PC-9 (cell line): ENCODE measurements around the gene HSD11B1. TPM values are rescaled to one million over a fixed set of nuclear protein-coding genes. Genes with fewer than 3 reads are reported as not detected.

Experiments used
- BruUV-seq: library from RNA; stranded (reverse); fragments of 400-500 nt; replicated peaks from 2 replicates; lab custom pipeline; 2021; lab: Mats Ljungman, UMichigan
- CTCF ChIA-PET: fragments of 300-600 bp; sonication (Branson Sonifier 250); formaldehyde crosslinking; loops from one replicate; lab custom pipeline; 2022; ENCODE audit warnings: antibody characterized with exemption; lab: Charles Lee
- POLR2A ChIA-PET: fragments of 300-600 bp; sonication (Branson Sonifier 250); formaldehyde crosslinking; loops from one replicate; lab custom pipeline; 2022; ENCODE audit warnings: antibody characterized with exemption; ENCODE audit not compliant: unreplicated experiment; lab: Charles Lee
- DNase-seq, 2 experiments: peaks; one replicate each; pipeline versions ENCODE4 v3.0.0 to v3.0.0-alpha.2; 2015 to 2022; ENCODE audit warnings: mixed read lengths in 1 of 2
- H2AFZ ChIP-seq: fragments of 200-600 bp; sonication (generic); 2 replicates; pipeline ENCODE4 v1.8.1; 2017; ENCODE audit warnings: antibody characterized with exemption
- H3F3A ChIP-seq: fragments of 200-600 bp; sonication (generic); 2 replicates; pipeline ENCODE4 v1.8.1; 2017; ENCODE audit warnings: antibody characterized with exemption, mild to moderate bottlenecking, low read depth; ENCODE audit not compliant: insufficient read depth
- H3K27ac ChIP-seq: fragments of 200-600 bp; sonication (generic); 2 replicates; pipeline ENCODE4 v1.6.1; 2016; ENCODE audit warnings: mixed run types
- H3K27me3 ChIP-seq: fragments of 200-600 bp; sonication (generic); 2 replicates; pipeline ENCODE4 v1.6.1; 2016; ENCODE audit warnings: low read depth, mixed run types; ENCODE audit not compliant: insufficient read depth
- H3K36me3 ChIP-seq: fragments of 200-600 bp; sonication (generic); 2 replicates; pipeline ENCODE4 v1.6.1; 2016; ENCODE audit warnings: low read depth, mixed run types
- H3K4me1 ChIP-seq: fragments of 200-600 bp; sonication (generic); replicated peaks from 2 replicates; pipeline ENCODE4 v1.6.1; 2016; ENCODE audit warnings: mixed run types; ENCODE audit not compliant: insufficient read depth
- H3K4me2 ChIP-seq: fragments of 200-600 bp; sonication (generic); 2 replicates; pipeline ENCODE4 v1.6.1; 2017; ENCODE audit warnings: mixed run types
- H3K4me3 ChIP-seq: fragments of 200-600 bp; sonication (generic); 2 replicates; pipeline ENCODE4 v1.6.1; 2016; ENCODE audit warnings: mixed run types
- H3K79me2 ChIP-seq: fragments of 200-600 bp; sonication (generic); 2 replicates; pipeline ENCODE4 v1.6.1; 2017; ENCODE audit warnings: low read depth, mixed run types
- H3K9me2 ChIP-seq: fragments of 200-600 bp; sonication (generic); 2 replicates; pipeline ENCODE4 v1.8.1; 2017; ENCODE audit warnings: mild to moderate bottlenecking; ENCODE audit not compliant: insufficient read depth
- H3K9me3 ChIP-seq: fragments of 200-600 bp; sonication (generic); 2 replicates; pipeline ENCODE4 v1.8.1; 2016; ENCODE audit warnings: low read depth; ENCODE audit not compliant: insufficient read depth
- H4K20me1 ChIP-seq: fragments of 200-600 bp; sonication (generic); 2 replicates; pipeline ENCODE4 v1.8.1; 2017; ENCODE audit not compliant: insufficient read depth
- CTCF ChIP-seq: fragments of 200-600 bp; sonication (generic); conservative IDR thresholded peaks from 2 replicates; pipeline ENCODE4 v1.6.1; 2017; ENCODE audit warnings: mixed run types, antibody characterized with exemption, mild to moderate bottlenecking, moderate library complexity
- EZH2 ChIP-seq: fragments of 200-600 bp; sonication (generic); IDR thresholded peaks from 2 replicates; pipeline ENCODE4 v1.8.0; 2017; ENCODE audit warnings: antibody characterized with exemption, low read depth
- intact Hi-C: fragments of 100-400 bp; cut with micrococcal nuclease; formaldehyde crosslinking; loops from one replicate; pipeline ENCODE4 v1.10.0; 2022; ENCODE audit not compliant: unreplicated experiment
- total RNA-seq: library from RNA; stranded (reverse); gene quantifications from 2 replicates; pipeline ENCODE4 v1.2.3, GENCODE V29; 2021

Gene HSD11B1
- total RNA-seq, 1 experiment from 2014 or later: not detected

DNA sequence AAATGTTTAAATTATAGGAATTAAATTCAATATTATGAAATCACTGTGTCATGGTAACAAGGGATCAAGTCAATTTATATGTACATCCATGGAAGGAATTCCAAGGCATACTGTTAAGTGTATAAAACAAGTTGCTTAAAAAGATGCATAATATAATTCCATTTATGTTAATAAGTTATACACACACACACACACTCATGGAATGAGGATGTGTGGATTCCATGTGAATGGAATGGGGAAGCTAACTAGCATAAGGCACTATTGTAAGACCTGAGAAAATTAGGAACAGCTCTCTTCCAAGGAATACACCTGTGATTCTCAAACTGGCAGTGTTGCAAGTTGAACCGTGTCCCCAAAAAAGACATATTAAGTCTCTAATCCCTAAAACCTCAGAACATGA is 33.6 kb downstream of the HSD11B1 start:
- Histone ChIP-seq H4K20me1 (no peaks in the 10 kb centered on the region), H3K27ac (no peak overlapping the region), H3K79me2 (no peaks in the 10 kb centered on the region), H3K9me2 (no peaks in the 10 kb centered on the region), H3K4me3 (no peak overlapping the region), H2AFZ (no peak overlapping the region), H3K4me2 (no peak overlapping the region), H3K36me3 (no peaks in the 10 kb centered on the region), H3K9me3 (no peaks in the 10 kb centered on the region), H3K4me1 (no peaks in the 10 kb centered on the region), H3F3A (no peaks in the 10 kb centered on the region), H3K27me3 (no peaks in the 10 kb centered on the region)
- ChIA-PET CTCF (no interaction called here), POLR2A (no interaction called here)
- intact Hi-C loops: no loop called here
- peak in 1 of 2 experiments; percentile 45 for DNase-seq
- BruUV-seq: no TSS peak
- no peak for TF ChIP-seq EZH2
- TF ChIP-seq CTCF: no peak

DNA sequence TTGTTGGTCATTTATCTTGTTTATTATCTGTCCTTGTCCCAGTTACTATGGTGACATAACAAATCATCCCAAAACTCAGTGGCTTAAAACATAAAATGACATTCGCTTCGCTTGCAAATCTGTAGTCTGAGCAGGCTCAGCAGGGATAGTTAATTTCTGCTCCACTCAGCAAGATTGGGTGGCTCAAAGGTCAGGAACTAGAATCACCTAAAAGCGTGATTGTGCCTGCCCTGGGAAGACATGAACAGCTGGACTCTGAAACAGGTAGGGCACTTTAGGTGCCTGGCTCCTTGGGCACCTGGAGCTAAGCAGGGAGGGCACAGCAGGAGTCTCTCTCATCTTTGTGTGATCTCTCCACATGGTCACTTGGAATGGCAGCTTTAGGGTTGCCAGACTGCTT is 36.5 kb downstream of the HSD11B1 start:
- ChIA-PET POLR2A (no interaction called here), CTCF (no interaction called here)
- H3K36me3 ChIP-seq: no peaks in the 10 kb centered on the region
- H3K4me3 ChIP-seq: no peak overlapping the region
- no peak for DNase-seq
- BruUV-seq: no TSS peak
- intact Hi-C loops: no loop called here
- no peaks in the 10 kb centered on the region for H3K79me2 ChIP-seq
- TF ChIP-seq CTCF (no peak), EZH2 (no peak)
- H3K9me3 ChIP-seq: no peaks in the 10 kb centered on the region
- H3K27ac ChIP-seq: no peak overlapping the region
- H3K27me3 ChIP-seq: no peaks in the 10 kb centered on the region
- no peaks in the 10 kb centered on the region for H3K9me2 ChIP-seq
- H2AFZ ChIP-seq: no peak overlapping the region
- H3K4me2 ChIP-seq: no peak overlapping the region
- H3K4me1 ChIP-seq: no peaks in the 10 kb centered on the region
- no peaks in the 10 kb centered on the region for H3F3A ChIP-seq
- no peaks in the 10 kb centered on the region for H4K20me1 ChIP-seq

GRCh38 chr1:209741889-209742288 is 37.2 kb downstream of the HSD11B1 start:
- H3K27ac ChIP-seq: no peak overlapping the region
- H3K4me2 ChIP-seq: no peak overlapping the region
- H3K4me3 ChIP-seq: no peak overlapping the region
- no peaks in the 10 kb centered on the region for H3K4me1 ChIP-seq
- no peak overlapping the region for H2AFZ ChIP-seq
- H3K9me2 ChIP-seq: no peaks in the 10 kb centered on the region
- no TSS peak for BruUV-seq
- no peaks in the 10 kb centered on the region for H4K20me1 ChIP-seq
- DNase-seq: no peak
- no peaks in the 10 kb centered on the region for H3K79me2 ChIP-seq
- no peaks in the 10 kb centered on the region for H3K9me3 ChIP-seq
- no peaks in the 10 kb centered on the region for H3K27me3 ChIP-seq
- 0 out of 2 replicates have a peak, but pooled peaks cover under 1% of the 10 kb centered on the region for H3F3A ChIP-seq
- TF ChIP-seq CTCF: no peak
- no peak for TF ChIP-seq EZH2
- intact Hi-C loops: no loop called here
- ChIA-PET POLR2A (no interaction called here), CTCF (no interaction called here)
- H3K36me3 ChIP-seq: no peaks in the 10 kb centered on the region
